Right lobe of liver (tissue), 6 donors: ENCODE results near the gene KCNA3. TPM values are rescaled to one million over a fixed set of nuclear protein-coding genes. Genes with fewer than 3 reads are reported as not detected.

Source experiments
- ATAC-seq, 4 donors: fragments of 200-7000 bp; cut with Tn5 transposase; one replicate each; pipeline ENCODE4 v1.9.1; 2020; ENCODE audit warnings: mild to moderate bottlenecking in 4 of 4, moderate library complexity in 4 of 4
- DNase-seq, 3 donors: peaks; one replicate each; pipeline ENCODE4 v3.0.0-alpha.2; 2020
- H3K27ac ChIP-seq, 3 donors: fragments of 200-600 bp; one replicate each; pipeline ENCODE4 v1.8.0; 2022
- H3K27me3 ChIP-seq, 2 donors: fragments of 200-600 bp; one replicate each; pipeline ENCODE4 v1.8.0; 2022
- H3K36me3 ChIP-seq, 4 donors: fragments of 200-600 bp; sonication (generic) in 1 of 4; one replicate each; pipeline versions ENCODE4 v1.5.1 to v1.8.0; 2017 to 2022; ENCODE audit warnings: control low read depth in 1 of 4
- H3K4me1 ChIP-seq, 4 donors: fragments of 200-600 bp; sonication (generic) in 1 of 4; one replicate each; pipeline versions ENCODE4 v1.5.1 to v1.8.0; 2017 to 2022; ENCODE audit warnings: control low read depth in 1 of 4
- H3K4me3 ChIP-seq, 3 donors: fragments of 200-600 bp; one replicate each; pipeline ENCODE4 v1.8.0; 2022
- H3K9me3 ChIP-seq, 4 donors: fragments of 200-600 bp; sonication (generic) in 1 of 4; one replicate each; pipeline versions ENCODE4 v1.5.1 to v1.8.0; 2017 to 2022; ENCODE audit warnings: control low read depth in 1 of 4
- CTCF ChIP-seq, 4 donors: fragments of 200-600 bp in 3 of 4; fragments of 450-650 bp in 1 of 4; IDR thresholded peaks; one replicate each; pipeline versions ENCODE4 v1.5.1 to v1.8.0; 2016 to 2022; ENCODE audit warnings: antibody characterized with exemption in 4 of 4, mild to moderate bottlenecking in 2 of 4
- POLR2A ChIP-seq: fragments of 450-650 bp; IDR thresholded peaks from one replicate; pipeline ENCODE4 v1.6.1; 2017; ENCODE audit warnings: antibody characterized with exemption, mild to moderate bottlenecking
- WGBS: methylation state at CpG from one replicate; pipeline ENCODE4 v1.1.6; 2018; ENCODE audit warnings: low coverage, low lambda C conversion rate; ENCODE audit not compliant: insufficient coverage; ENCODE audit errors: missing lambda C conversion rate; 5-methylcytosine and 5-hydroxymethylcytosine counted together
- intact Hi-C, 2 donors: fragments of 100-400 bp; cut with DNase I; formaldehyde crosslinking; loops; one replicate each; pipeline versions ENCODE4 v1.11.2 to v1.14.1; 2022
- total RNA-seq, 6 experiments: library from RNA; depleted of rRNA in 2 of 6; stranded (reverse); fragments of >200 nt in 2 of 6; fragmentation: NEBNext Ultra II Directional in 3 of 6; extraction: Animal tissue kit (Norgen Biotek cat#: 25700) in 3 of 6; gene quantifications; one replicate each; pipeline versions ENCODE4 v1.1.0 to v1.2.4, GENCODE V29; 2016 to 2023
- donor health status: DM: no; HTN: yes; CAD: no.
- donor health status: DM: no; HTN: no; CAD: no.
- donor health status: DM: no; HTN: no; CAD: no.
- donor health status: DM: no; HTN: yes; CAD: no.
- donor health status: DM: no; HTN: yes; CAD: no.

The KCNA3 gene
- total RNA-seq, 6 experiments from 2014 or later: 0.09 to 1.2 (median 0.45) TPM

GRCh38 chr1:110648417-110648816 lies 26.3 kb downstream of the KCNA3 start:
- no peaks in the 10 kb centered on the region for H3K36me3 ChIP-seq
- H3K9me3 ChIP-seq: no peaks in the 10 kb centered on the region
- no peaks in the 10 kb centered on the region for H3K4me1 ChIP-seq
- ATAC-seq (no peak), DNase-seq (no peak)
- H3K27ac ChIP-seq: no peak overlapping the region
- 28% methylated on average over 2 of the region's 2 CpGs for WGBS
- TF ChIP-seq POLR2A: no peak
- no peak for TF ChIP-seq CTCF (IDR thresholded peaks at IDR 0.05)
- intact Hi-C loops: no loop called here
- H3K27me3 ChIP-seq: no peaks in the 10 kb centered on the region
- H3K4me3 ChIP-seq: no peak overlapping the region

GRCh38 chr1:110647254-110647891 lies 27.4 kb downstream of the KCNA3 start:
- Histone ChIP-seq H3K27me3 (no peaks in the 10 kb centered on the region), H3K4me1 (no peaks in the 10 kb centered on the region), H3K9me3 (no peaks in the 10 kb centered on the region), H3K27ac (peak overlapping the region in 1 of 3 donors; percentile 17), H3K36me3 (no peaks in the 10 kb centered on the region), H3K4me3 (no peak overlapping the region)
- no peak for DNase-seq
- intact Hi-C loops: no loop called here
- peak in 1 of 4 donors; percentile 37 for ATAC-seq
- 29% methylated on average over 5 of the region's 5 CpGs for WGBS
- TF ChIP-seq CTCF (IDR thresholded peaks at IDR 0.05) (no peak), POLR2A (no peak)

DNA sequence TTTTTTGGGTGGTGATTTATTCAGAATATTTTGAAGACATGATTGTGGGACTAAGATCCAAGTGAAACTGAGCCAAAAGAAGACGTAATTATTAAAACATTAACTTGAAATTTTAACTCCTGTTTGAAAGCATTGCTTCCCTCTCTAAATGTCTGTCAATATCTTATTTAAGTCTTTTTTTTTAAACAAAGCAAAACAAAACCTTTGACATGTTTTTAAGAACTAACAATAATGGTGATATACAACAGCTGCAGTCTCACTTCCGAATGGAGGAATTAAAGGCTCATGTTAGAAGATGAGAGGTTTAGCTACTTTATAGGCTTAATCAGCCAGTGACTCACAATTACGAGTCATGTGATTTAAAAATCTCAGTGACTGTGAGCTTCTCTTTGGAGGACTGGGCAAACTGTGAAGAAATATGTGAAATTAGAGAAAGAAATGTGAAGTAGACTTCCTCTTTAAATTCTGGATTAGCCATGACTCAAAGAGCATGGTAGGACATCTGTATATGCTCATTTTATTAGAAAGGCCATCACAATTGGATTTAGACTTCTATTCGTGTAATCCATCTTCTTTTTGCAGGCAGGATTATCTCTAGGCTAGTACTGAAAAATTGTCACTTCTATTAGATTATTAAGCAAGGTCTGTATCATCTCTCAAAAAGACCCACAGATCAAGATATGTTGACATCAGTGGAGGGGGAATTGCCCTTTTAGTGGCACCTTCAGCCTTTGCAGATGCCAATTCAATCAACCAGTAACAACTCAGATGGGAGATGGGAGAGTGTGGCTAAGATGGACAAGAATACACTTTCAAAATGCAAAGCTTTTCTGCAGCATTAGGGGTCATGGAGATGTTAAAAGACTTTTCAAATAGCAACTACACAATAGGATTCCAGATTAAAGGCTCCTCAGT lies 28.7 kb downstream of the KCNA3 start:
- Histone ChIP-seq H3K36me3 (no peaks in the 10 kb centered on the region), H3K4me1 (no peaks in the 10 kb centered on the region), H3K27ac (no peak overlapping the region), H3K9me3 (no peaks in the 10 kb centered on the region), H3K27me3 (no peaks in the 10 kb centered on the region), H3K4me3 (no peak overlapping the region)
- ATAC-seq (peak in 1 of 4 donors; percentile 50), DNase-seq (no peak)
- WGBS: 34% methylated on average over 4 of the region's 4 CpGs
- intact Hi-C loops: no loop called here
- no peak for TF ChIP-seq POLR2A
- no peak for TF ChIP-seq CTCF (IDR thresholded peaks at IDR 0.05)

DNA sequence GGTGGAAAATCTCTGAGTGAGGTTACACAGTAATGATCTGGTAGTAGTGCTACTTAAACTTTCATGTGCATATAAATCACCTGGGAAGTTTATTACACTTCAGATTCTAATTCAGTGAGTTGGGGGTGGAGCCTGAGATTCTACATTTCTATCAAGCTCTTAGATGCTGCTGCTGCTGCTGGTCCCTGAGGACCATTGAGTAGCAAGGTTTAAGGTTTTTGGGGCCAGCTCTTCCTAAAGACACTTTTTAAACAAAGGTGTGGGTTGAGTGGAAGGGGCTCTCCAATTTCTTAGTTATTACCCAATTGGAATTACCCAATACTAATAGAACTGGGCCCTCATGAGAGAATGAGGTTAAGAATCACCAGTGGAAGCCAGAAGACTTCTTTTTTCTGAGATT lies 29.5 kb downstream of the KCNA3 start:
- no peaks in the 10 kb centered on the region for H3K36me3 ChIP-seq
- TF ChIP-seq POLR2A (no peak), CTCF (IDR thresholded peaks at IDR 0.05) (no peak)
- no peak overlapping the region for H3K4me3 ChIP-seq
- no peaks in the 10 kb centered on the region for H3K27me3 ChIP-seq
- no peaks in the 10 kb centered on the region for H3K9me3 ChIP-seq
- DNase-seq: no peak
- intact Hi-C loops: no loop called here
- no peaks in the 10 kb centered on the region for H3K4me1 ChIP-seq
- ATAC-seq: no peak
- H3K27ac ChIP-seq: no peak overlapping the region
